Measurements from ENCODE around the gene MDN1. TPM values are rescaled to one million over a fixed set of nuclear protein-coding genes. Genes with fewer than 3 reads are reported as not detected.
A peak's percentile ranks its signal among the peaks of the same experiment; 100 is the strongest.
"Not testable (repeated sequence)": the region's sequence is repeated elsewhere in the genome, so short reads cannot be mapped to it uniquely, and the experiment has no call there.

Gene MDN1
- total and polyA plus RNA-seq, 7 donors, result 3.0 to 29.9 (median 16.5) TPM

- Histone ChIP-seq H3K4me3 (no peak overlapping the region), H3K36me3 (peaks cover 16 to 95% (median 22%) of the 10 kb centered on the region in 4 donors), H3K4me1 (no peaks in the 10 kb centered on the region), H3K27ac (no peak overlapping the region), H3K27me3 (no peaks in the 10 kb centered on the region), H3K9me3 (no peaks in the 10 kb centered on the region)
- intact Hi-C loops (cut with DNase I), result no loop called here
- TF ChIP-seq POLR2A (IDR thresholded peaks at IDR 0.05), result no peak
- TF ChIP-seq, protein P1, sequence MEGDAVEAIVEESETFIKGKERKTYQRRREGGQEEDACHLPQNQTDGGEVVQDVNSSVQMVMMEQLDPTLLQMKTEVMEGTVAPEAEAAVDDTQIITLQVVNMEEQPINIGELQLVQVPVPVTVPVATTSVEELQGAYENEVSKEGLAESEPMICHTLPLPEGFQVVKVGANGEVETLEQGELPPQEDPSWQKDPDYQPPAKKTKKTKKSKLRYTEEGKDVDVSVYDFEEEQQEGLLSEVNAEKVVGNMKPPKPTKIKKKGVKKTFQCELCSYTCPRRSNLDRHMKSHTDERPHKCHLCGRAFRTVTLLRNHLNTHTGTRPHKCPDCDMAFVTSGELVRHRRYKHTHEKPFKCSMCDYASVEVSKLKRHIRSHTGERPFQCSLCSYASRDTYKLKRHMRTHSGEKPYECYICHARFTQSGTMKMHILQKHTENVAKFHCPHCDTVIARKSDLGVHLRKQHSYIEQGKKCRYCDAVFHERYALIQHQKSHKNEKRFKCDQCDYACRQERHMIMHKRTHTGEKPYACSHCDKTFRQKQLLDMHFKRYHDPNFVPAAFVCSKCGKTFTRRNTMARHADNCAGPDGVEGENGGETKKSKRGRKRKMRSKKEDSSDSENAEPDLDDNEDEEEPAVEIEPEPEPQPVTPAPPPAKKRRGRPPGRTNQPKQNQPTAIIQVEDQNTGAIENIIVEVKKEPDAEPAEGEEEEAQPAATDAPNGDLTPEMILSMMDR (IDR thresholded peaks at IDR 0.05), result no peak
- no peak for TF ChIP-seq EP300 (IDR thresholded peaks at IDR 0.05)
- TF ChIP-seq POLR2AphosphoS5 (IDR thresholded peaks at IDR 0.05), result no peak
- WGBS, 2 donors, result 92 to 96% methylated on average over 8 of the region's 8 CpGs
- no peak for DNase-seq
These were observed 169.0 kb downstream of the MDN1 start for GRCh38 chr6:89650579-89650978.

- H3K27me3 ChIP-seq, result no peaks in the 10 kb centered on the region
- H3K36me3 ChIP-seq, result peaks cover 14 to 92% (median 21%) of the 10 kb centered on the region in 4 donors
These were observed 169.9 kb downstream of the MDN1 start for GRCh38 chr6:89649682-89650081.

DNA sequence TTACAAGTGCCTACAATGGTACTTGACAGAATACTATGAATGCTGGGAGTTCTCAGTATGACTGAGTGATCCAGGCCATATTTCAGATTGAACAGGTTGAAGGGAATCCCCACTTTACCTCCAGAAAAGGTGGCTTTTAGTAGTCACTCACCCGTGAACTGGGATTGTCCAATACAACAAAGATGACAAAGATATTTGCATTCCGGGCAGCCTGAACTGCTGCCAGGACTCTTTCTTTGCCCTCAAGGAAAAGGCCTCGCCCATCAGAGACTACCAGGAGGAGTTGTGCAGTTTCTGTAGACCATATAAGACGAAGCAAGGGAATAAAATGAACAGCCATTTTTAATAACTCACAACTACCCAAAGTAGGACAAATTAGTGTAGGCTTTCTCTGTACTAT lies 174.7 kb downstream of the MDN1 start:
- Histone ChIP-seq H3K36me3 (peaks cover 3 to 71% (median 15%) of the 10 kb centered on the region in 4 donors), H3K4me1 (no peaks in the 10 kb centered on the region), H3K4me3 (no peak overlapping the region), H3K27me3 (no peaks in the 10 kb centered on the region), H3K27ac (no peak overlapping the region), H3K9me3 (no peaks in the 10 kb centered on the region)
- intact Hi-C loops (cut with DNase I), result no loop called here
- WGBS, 2 donors, result 36 to 76% methylated on average over 4 of the region's 4 CpGs
- no peak for DNase-seq
- TF ChIP-seq, protein P1 (IDR thresholded peaks at IDR 0.05), result no peak
- TF ChIP-seq POLR2A (IDR thresholded peaks at IDR 0.05) (no peak), EP300 (IDR thresholded peaks at IDR 0.05) (no peak), POLR2AphosphoS5 (IDR thresholded peaks at IDR 0.05) (no peak)

More at GRCh38 chr6:89649682-89650081, 169.9 kb downstream of the MDN1 start:
- 89 to 97% methylated on average over 1 of the region's 1 CpG for WGBS, 2 donors
- DNase-seq, result no peak
- TF ChIP-seq EP300 (IDR thresholded peaks at IDR 0.05) (no peak), POLR2A (IDR thresholded peaks at IDR 0.05) (no peak), POLR2AphosphoS5 (IDR thresholded peaks at IDR 0.05) (no peak)
- TF ChIP-seq, protein P1 (IDR thresholded peaks at IDR 0.05), result no peak
- H3K27ac ChIP-seq, result no peak overlapping the region
- intact Hi-C loops (cut with DNase I), result no loop called here
- H3K4me3 ChIP-seq, result no peak overlapping the region
- no peaks in the 10 kb centered on the region for H3K4me1 ChIP-seq
- H3K9me3 ChIP-seq, result no peaks in the 10 kb centered on the region

- WGBS, 2 donors, result 42 to 64% methylated on average over 3 of the region's 3 CpGs
- peaks cover 0 to 9% (median 7%) of the 10 kb centered on the region in 4 donors for H3K4me1 ChIP-seq
- peaks cover 0 to 56% (median 15%) of the 10 kb centered on the region in 4 donors for H3K36me3 ChIP-seq
- peak overlapping the region in 1 of 4 donors; percentile 16 for H3K27ac ChIP-seq
- intact Hi-C loops (cut with DNase I), result no loop called here
- H3K27me3 ChIP-seq, result no peaks in the 10 kb centered on the region
- TF ChIP-seq POLR2AphosphoS5 (IDR thresholded peaks at IDR 0.05) (no peak), POLR2A (IDR thresholded peaks at IDR 0.05) (no peak), EP300 (IDR thresholded peaks at IDR 0.05) (no peak)
- TF ChIP-seq, protein P1 (IDR thresholded peaks at IDR 0.05), result no peak
- DNase-seq, result no peak
- no peaks in the 10 kb centered on the region for H3K9me3 ChIP-seq
- no peak overlapping the region for H3K4me3 ChIP-seq
These were observed 176.2 kb downstream of the MDN1 start for GRCh38 chr6:89643406-89643805.

DNA sequence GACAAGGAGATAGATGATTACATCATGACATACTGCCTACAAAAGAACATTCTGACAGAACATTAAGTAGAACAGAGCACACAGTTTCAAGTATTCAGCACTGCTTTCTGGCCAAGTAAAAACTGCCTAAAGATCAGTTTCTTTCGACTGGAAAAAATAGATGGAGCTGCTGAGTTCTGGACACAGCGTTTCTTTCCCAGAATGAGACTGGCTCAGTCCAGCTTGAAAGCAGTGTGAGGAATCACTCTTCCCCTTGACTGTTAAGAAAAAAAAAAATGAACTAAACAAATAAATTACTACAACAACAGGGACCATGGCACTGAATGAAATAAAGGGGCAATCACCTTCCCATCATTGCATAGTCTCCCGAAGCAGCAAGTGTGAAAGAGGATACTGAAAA lies 176.6 kb downstream of the MDN1 start:
- Histone ChIP-seq H3K27ac (peak overlapping the region in 1 of 4 donors; percentile 16), H3K27me3 (no peaks in the 10 kb centered on the region), H3K4me3 (no peak overlapping the region), H3K9me3 (no peaks in the 10 kb centered on the region), H3K36me3 (peaks cover 0 to 51% (median 13%) of the 10 kb centered on the region in 4 donors), H3K4me1 (peaks cover 0 to 10% (median 8%) of the 10 kb centered on the region in 4 donors)
- TF ChIP-seq, protein P1 (IDR thresholded peaks at IDR 0.05), result no peak
- TF ChIP-seq POLR2A (IDR thresholded peaks at IDR 0.05) (no peak), EP300 (IDR thresholded peaks at IDR 0.05) (no peak), POLR2AphosphoS5 (IDR thresholded peaks at IDR 0.05) (no peak)
- 67 to 85% methylated on average over 3 of the region's 3 CpGs for WGBS, 2 donors
- DNase-seq, result no peak
- intact Hi-C loops (cut with DNase I), result no loop called here

DNA sequence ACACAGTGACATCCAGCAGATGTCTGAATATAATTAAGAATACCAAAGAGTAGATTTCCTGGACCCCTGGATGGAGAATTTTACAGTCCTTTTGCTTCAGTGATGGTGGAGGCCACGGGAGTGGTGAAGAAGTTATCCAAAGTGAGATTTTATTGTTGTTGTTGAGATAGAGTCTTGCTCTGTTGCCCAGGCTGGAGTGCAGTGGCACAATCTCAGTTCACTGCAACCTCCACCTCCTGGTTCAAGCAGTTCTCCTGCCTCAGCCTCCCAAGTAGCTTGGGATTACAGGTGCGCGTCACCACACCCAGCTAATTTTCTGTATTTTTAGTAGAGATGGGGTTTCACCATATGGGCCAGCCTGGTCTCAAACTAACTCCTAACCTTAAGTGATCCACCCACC lies 178.0 kb downstream of the MDN1 start:
- H3K4me3 ChIP-seq; H3K27me3 ChIP-seq; intact Hi-C loops (cut with DNase I); H3K9me3 ChIP-seq; DNase-seq; H3K27ac ChIP-seq: not testable (repeated sequence)
- 97% methylated on average over 3 of the region's 3 CpGs for WGBS, 2 donors
- H3K4me1 ChIP-seq, result peaks cover 0 to 18% (median 16%) of the 10 kb centered on the region in 4 donors
- peaks cover 0 to 38% (median 7%) of the 10 kb centered on the region in 4 donors for H3K36me3 ChIP-seq

Measured in sigmoid colon (tissue), 7 donors.